ENCODE measurements around the gene TUBB2A. TPM values are rescaled to one million over a fixed set of nuclear protein-coding genes. Genes with fewer than 3 reads are reported as not detected.

Gene TUBB2A
- total and polyA plus RNA-seq, 2 of the 8 experiments (the other 6 are each of a cell fraction or from before 2014, with no cell fraction given), result 315 to 330 TPM

- DNase-seq (ENCODE audit: low read depth in 1 of 2, low spot score in 2 of 2) (no peak), FAIRE-seq (no peak)
- no peak overlapping the region for H3K14ac ChIP-seq (ENCODE audit: insufficient read length)
- no peak overlapping the region for H4K8ac ChIP-seq (ENCODE audit: extremely low read depth, insufficient read depth, low read length)
- no peak overlapping the region for H2AFZ ChIP-seq (ENCODE audit: low read length)
- H3K23me2 ChIP-seq (ENCODE audit: low read depth, low read length), result no peaks in the 10 kb centered on the region
- H4K91ac ChIP-seq (replicated peaks; ENCODE audit: insufficient read length, low read length), result no peak overlapping the region
- H3K56ac ChIP-seq (replicated peaks; ENCODE audit: insufficient read length, low read depth, low read length), result no peak overlapping the region
- no peaks in the 10 kb centered on the region for H3K79me2 ChIP-seq (ENCODE audit: control insufficient read depth in 1 of 2, insufficient read depth in 2 of 2, low read length in 2 of 2)
- ChIA-PET CTCF (ENCODE audit: partially characterized antibody) (interaction anchor here (1.4 kb wide), 1 partner anchor 34 kb away, joined by 4 read pairs; no protein-coding TSS in a partner anchor), POLR2A (ENCODE audit: partially characterized antibody) (interaction anchor here (2.3 to 2.7 kb wide), 2 partner anchors 10 to 28 kb away, joined by 8 to 11 read pairs; partner anchors contain the start of gene TUBB2B)
- H3K4me2 ChIP-seq (ENCODE audit: insufficient read depth in 1 of 2, low read depth in 2 of 2, low read length in 2 of 2), result no peak overlapping the region
- 84% methylated on average over 5 of the region's 5 CpGs; no CpG with 5 or more reads in 1 of the 2 experiments for WGBS, 2 experiments (ENCODE audit: extremely low coverage in 1 of 2, insufficient coverage in 1 of 2, insufficient read length in 1 of 2, insufficient replicate concordance in 2 of 2, low coverage in 1 of 2, low lambda C conversion rate in 2 of 2, missing lambda C conversion rate in 1 of 2)
- H2AK5ac ChIP-seq (ENCODE audit: low read depth, low read length), result no peak overlapping the region
- no peak overlapping the region for H3K4ac ChIP-seq (replicated peaks; ENCODE audit: insufficient read length, low read depth, low read length)
- H2BK15ac ChIP-seq (ENCODE audit: low read length), result no peak overlapping the region
- no peak overlapping the region for H3K4me3 ChIP-seq (ENCODE audit: extremely low read depth in 1 of 4, insufficient read depth in 2 of 4, low read depth in 3 of 4, low read length in 4 of 4)
- peaks cover 12 to 22% (median 16%) of the 10 kb centered on the region in 4 experiments for H3K4me1 ChIP-seq (replicated peaks in 1 of 4; ENCODE audit: control insufficient read depth in 3 of 4, insufficient read depth in 4 of 4, low read length in 3 of 4)
- H3K9me3 ChIP-seq (ENCODE audit: insufficient read depth in 2 of 2, low read depth in 1 of 2, low read length in 1 of 2), result no peaks in the 10 kb centered on the region
- no peak overlapping the region for H3K23ac ChIP-seq (ENCODE audit: insufficient read length)
- H4K20me1 ChIP-seq (replicated peaks in 1 of 2; ENCODE audit: control insufficient read depth in 1 of 2, insufficient read depth in 2 of 2, low read length in 2 of 2), result no peaks in the 10 kb centered on the region
- no peak overlapping the region for H2BK20ac ChIP-seq (ENCODE audit: low read length)
- H2BK120ac ChIP-seq (replicated peaks; ENCODE audit: low read depth, low read length), result no peak overlapping the region
- no peak overlapping the region for H3K18ac ChIP-seq (ENCODE audit: extremely low read depth, low read length)
- no peak overlapping the region for H3K27ac ChIP-seq (ENCODE audit: low read depth, low read length)
- no peaks in the 10 kb centered on the region for H3K36me3 ChIP-seq (ENCODE audit: control insufficient read depth in 2 of 4, insufficient read depth in 4 of 4, low read length in 3 of 4)
- no peaks in the 10 kb centered on the region for H3K79me1 ChIP-seq (ENCODE audit: low read depth, low read length)
- no peak overlapping the region for H4K5ac ChIP-seq (ENCODE audit: insufficient read length, low read depth, low read length)
- H3K9ac ChIP-seq (replicated peaks in 1 of 4; ENCODE audit: extremely low read depth in 1 of 4, low read depth in 3 of 4, low read length in 3 of 4), result no peak overlapping the region
- H2BK12ac ChIP-seq (ENCODE audit: low read depth, low read length), result no peak overlapping the region
- no peak overlapping the region for H2BK5ac ChIP-seq (ENCODE audit: low read depth, low read length)
- H3K27me3 ChIP-seq (replicated peaks in 1 of 4; ENCODE audit: control insufficient read depth in 3 of 4, extremely low read depth in 1 of 4, insufficient read depth in 3 of 4, low read length in 3 of 4), result no peaks in the 10 kb centered on the region
- TF ChIP-seq TAF1 (IDR thresholded peaks at IDR 0.05; ENCODE audit: low read depth, low read length), result no peak
- TF ChIP-seq, protein P1, sequence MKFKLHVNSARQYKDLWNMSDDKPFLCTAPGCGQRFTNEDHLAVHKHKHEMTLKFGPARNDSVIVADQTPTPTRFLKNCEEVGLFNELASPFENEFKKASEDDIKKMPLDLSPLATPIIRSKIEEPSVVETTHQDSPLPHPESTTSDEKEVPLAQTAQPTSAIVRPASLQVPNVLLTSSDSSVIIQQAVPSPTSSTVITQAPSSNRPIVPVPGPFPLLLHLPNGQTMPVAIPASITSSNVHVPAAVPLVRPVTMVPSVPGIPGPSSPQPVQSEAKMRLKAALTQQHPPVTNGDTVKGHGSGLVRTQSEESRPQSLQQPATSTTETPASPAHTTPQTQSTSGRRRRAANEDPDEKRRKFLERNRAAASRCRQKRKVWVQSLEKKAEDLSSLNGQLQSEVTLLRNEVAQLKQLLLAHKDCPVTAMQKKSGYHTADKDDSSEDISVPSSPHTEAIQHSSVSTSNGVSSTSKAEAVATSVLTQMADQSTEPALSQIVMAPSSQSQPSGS (IDR thresholded peaks at IDR 0.05; ENCODE audit: low read length), result no peak
- no peak for TF ChIP-seq RXRA (IDR thresholded peaks at IDR 0.05; ENCODE audit: insufficient read depth, low read depth, low read length)
- TF ChIP-seq EP300 (IDR thresholded peaks at IDR 0.05; ENCODE audit: borderline replicate concordance in 1 of 2, low read depth in 2 of 2, low read length in 2 of 2), result no peak
- TF ChIP-seq, protein P2, sequence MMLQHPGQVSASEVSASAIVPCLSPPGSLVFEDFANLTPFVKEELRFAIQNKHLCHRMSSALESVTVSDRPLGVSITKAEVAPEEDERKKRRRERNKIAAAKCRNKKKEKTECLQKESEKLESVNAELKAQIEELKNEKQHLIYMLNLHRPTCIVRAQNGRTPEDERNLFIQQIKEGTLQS (IDR thresholded peaks at IDR 0.05; ENCODE audit: insufficient read depth, low read depth, low read length), result no peak
- TF ChIP-seq NANOG (IDR thresholded peaks at IDR 0.05; ENCODE audit: insufficient read depth, low read depth, low read length, poor library complexity, severe bottlenecking), result no peak
- TF ChIP-seq RFX5 (IDR thresholded peaks at IDR 0.05; ENCODE audit: borderline replicate concordance, low read depth, low read length), result no peak
- no peak for TF ChIP-seq EGR1 (IDR thresholded peaks at IDR 0.05; ENCODE audit: borderline replicate concordance, low read depth, low read length)
- TF ChIP-seq SIRT6 (IDR thresholded peaks at IDR 0.05; ENCODE audit: low read length), result no peak
- TF ChIP-seq RAD21 (IDR thresholded peaks at IDR 0.05 in 1 of 2, conservative IDR thresholded peaks at IDR 0.05 in 1 of 2; ENCODE audit: low read depth in 2 of 2, low read length in 2 of 2), result no peak
- TF ChIP-seq POLR2AphosphoS5 (IDR thresholded peaks at IDR 0.05; ENCODE audit: low read depth, low read length), result no peak
Observed at GRCh38 chr6:3199382-3199781, 42.0 kb upstream of the TUBB2A start.
